Esophagus muscularis mucosa (tissue), 4 donors: ENCODE measurements around the gene SAMD5. TPM values are rescaled to one million over a fixed set of nuclear protein-coding genes. Genes with fewer than 3 reads are reported as not detected.

Experiments used
- DNase-seq: peaks from one replicate; pipeline ENCODE4 v3.0.0-alpha.2; 2017; ENCODE audit errors: extremely low spot score
- H3K27ac ChIP-seq, 4 donors: fragments of 200-600 bp; sonication (generic); replicated peaks in 1 of 4; 1 replicate in 3 of 4; 2 replicates in 1 of 4; pipeline ENCODE4 v1.5.1; 2016 to 2019; ENCODE audit warnings: mild to moderate bottlenecking in 1 of 4
- H3K27me3 ChIP-seq, 4 donors: fragments of 200-600 bp; sonication (generic); one replicate each; pipeline versions ENCODE4 v1.5.1 to v1.6.0; 2016 to 2019
- H3K36me3 ChIP-seq, 4 donors: fragments of 200-600 bp; sonication (generic); one replicate each; pipeline ENCODE4 v1.5.1; 2016 to 2019
- H3K4me1 ChIP-seq, 4 donors: fragments of 200-600 bp; sonication (generic); one replicate each; pipeline ENCODE4 v1.5.1; 2016 to 2019
- H3K4me3 ChIP-seq, 4 donors: fragments of 200-600 bp; sonication (generic); 1 replicate in 2 of 4; 2 replicates in 2 of 4; pipeline ENCODE4 v1.5.1; 2016 to 2019; ENCODE audit warnings: mild to moderate bottlenecking in 4 of 4, moderate library complexity in 1 of 4
- H3K9me3 ChIP-seq, 4 donors: fragments of 200-600 bp; sonication (generic); 1 replicate in 3 of 4; 2 replicates in 1 of 4; pipeline ENCODE4 v1.5.1; 2016 to 2019
- EP300 ChIP-seq: sonication (generic); formaldehyde crosslinking; IDR thresholded peaks from one replicate; pipeline ENCODE4 v1.6.1; 2017; ENCODE audit warnings: antibody characterized with exemption
- POLR2A ChIP-seq: fragments of 450-650 bp; IDR thresholded peaks from one replicate; pipeline ENCODE4 v1.6.1; 2017; ENCODE audit warnings: antibody characterized with exemption, moderate library complexity, mild to moderate bottlenecking, low read depth
- POLR2AphosphoS5 ChIP-seq, 2 donors: sonication (generic); formaldehyde crosslinking; IDR thresholded peaks; one replicate each; pipeline ENCODE4 v1.6.1; 2017; ENCODE audit warnings: antibody characterized with exemption in 2 of 2
- WGBS: methylation state at CpG from one replicate; pipeline ENCODE4 v1.1.5; 2018; 5-methylcytosine and 5-hydroxymethylcytosine counted together
- intact Hi-C: fragments of 100-400 bp; cut with DNase I; formaldehyde crosslinking; loops from one replicate; pipeline ENCODE4 v1.15.1; 2023
- total RNA-seq, 4 donors: library from RNA; depleted of rRNA; stranded (reverse); fragments of >200 nt; gene quantifications; one replicate each; pipeline versions ENCODE4 v1.1.0 to v1.2.1, GENCODE V29; 2016
- TF ChIP-seq, protein P1 (sequence below), 3 experiments: fragments of 200-600 bp in 2 of 3; fragments of 450-650 bp in 1 of 3; sonication (generic) in 2 of 3; IDR thresholded peaks; one replicate each; pipeline ENCODE4 v1.5.1; 2017 to 2019; ENCODE audit warnings: antibody characterized with exemption in 3 of 3, mild to moderate bottlenecking in 2 of 3, moderate library complexity in 1 of 3

Gene SAMD5
- total RNA-seq, 4 donors from 2014 or later = 0.42 to 0.86 (median 0.64) TPM

DNA sequence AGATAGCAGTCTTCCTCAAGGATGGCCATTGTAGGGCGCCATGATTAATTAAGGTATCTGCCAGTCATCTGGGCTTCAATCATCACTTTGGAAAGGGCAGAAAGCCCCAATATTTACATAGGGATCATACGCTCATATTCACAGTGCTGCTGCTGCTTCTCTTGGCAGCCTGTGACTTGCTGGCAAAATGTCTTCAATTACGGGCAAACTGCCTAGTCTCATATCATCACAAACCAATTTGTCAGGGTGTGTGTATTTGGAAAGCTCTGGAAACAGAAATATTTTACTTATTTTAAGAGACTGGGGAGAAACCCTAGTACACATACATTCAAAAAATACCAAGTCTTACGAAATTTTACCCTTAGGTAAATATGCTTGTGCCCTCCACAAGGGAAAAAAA, 77.6 kb downstream of the SAMD5 start:
- H3K4me1 ChIP-seq = peaks cover 0 to 25% (median 17%) of the 10 kb centered on the region in 4 donors
- WGBS = 19% methylated on average over 4 of the region's 4 CpGs
- H3K36me3 ChIP-seq = no peaks in the 10 kb centered on the region
- intact Hi-C loops = no loop called here
- H3K27ac ChIP-seq = no peak overlapping the region
- H3K27me3 ChIP-seq = peaks cover 0 to 5% (median 0%) of the 10 kb centered on the region in 4 donors
- H3K9me3 ChIP-seq = no peaks in the 10 kb centered on the region
- DNase-seq = no peak
- TF ChIP-seq, protein P1, sequence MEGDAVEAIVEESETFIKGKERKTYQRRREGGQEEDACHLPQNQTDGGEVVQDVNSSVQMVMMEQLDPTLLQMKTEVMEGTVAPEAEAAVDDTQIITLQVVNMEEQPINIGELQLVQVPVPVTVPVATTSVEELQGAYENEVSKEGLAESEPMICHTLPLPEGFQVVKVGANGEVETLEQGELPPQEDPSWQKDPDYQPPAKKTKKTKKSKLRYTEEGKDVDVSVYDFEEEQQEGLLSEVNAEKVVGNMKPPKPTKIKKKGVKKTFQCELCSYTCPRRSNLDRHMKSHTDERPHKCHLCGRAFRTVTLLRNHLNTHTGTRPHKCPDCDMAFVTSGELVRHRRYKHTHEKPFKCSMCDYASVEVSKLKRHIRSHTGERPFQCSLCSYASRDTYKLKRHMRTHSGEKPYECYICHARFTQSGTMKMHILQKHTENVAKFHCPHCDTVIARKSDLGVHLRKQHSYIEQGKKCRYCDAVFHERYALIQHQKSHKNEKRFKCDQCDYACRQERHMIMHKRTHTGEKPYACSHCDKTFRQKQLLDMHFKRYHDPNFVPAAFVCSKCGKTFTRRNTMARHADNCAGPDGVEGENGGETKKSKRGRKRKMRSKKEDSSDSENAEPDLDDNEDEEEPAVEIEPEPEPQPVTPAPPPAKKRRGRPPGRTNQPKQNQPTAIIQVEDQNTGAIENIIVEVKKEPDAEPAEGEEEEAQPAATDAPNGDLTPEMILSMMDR (IDR thresholded peaks at IDR 0.05) = no peak
- no peak for TF ChIP-seq EP300
- TF ChIP-seq POLR2A = no peak
- no peak for TF ChIP-seq POLR2AphosphoS5 (IDR thresholded peaks at IDR 0.05)
- no peak overlapping the region for H3K4me3 ChIP-seq

DNA sequence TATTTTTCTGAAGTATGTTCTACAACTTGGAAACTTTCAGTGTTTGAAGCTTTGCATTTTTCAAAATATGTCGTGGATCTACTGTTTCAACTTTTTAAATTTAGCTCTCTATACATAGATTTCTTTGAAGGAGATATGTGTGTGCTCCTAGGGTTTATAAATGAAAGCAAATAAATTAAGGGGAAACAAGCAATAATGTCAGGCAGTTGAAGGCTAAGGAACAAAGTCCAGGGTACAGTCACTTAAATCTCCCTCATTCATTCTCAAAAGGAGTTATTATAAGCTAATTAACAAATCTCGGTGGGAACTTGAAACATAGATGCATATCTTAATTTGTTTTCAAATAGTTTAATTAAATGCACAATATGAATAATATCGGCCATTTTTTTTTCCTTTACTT, 79.4 kb downstream of the SAMD5 start:
- 66% methylated on average over 3 of the region's 3 CpGs for WGBS
- Histone ChIP-seq H3K36me3 (no peaks in the 10 kb centered on the region), H3K4me1 (peaks cover 0 to 25% (median 17%) of the 10 kb centered on the region in 4 donors), H3K9me3 (no peaks in the 10 kb centered on the region), H3K27ac (no peak overlapping the region), H3K27me3 (peaks cover 0 to 5% (median 0%) of the 10 kb centered on the region in 4 donors), H3K4me3 (no peak overlapping the region)
- DNase-seq = no peak
- intact Hi-C loops = no loop called here
- no peak for TF ChIP-seq EP300
- TF ChIP-seq POLR2AphosphoS5 (IDR thresholded peaks at IDR 0.05) = no peak
- TF ChIP-seq, protein P1 (IDR thresholded peaks at IDR 0.05) = no peak
- no peak for TF ChIP-seq POLR2A

DNA sequence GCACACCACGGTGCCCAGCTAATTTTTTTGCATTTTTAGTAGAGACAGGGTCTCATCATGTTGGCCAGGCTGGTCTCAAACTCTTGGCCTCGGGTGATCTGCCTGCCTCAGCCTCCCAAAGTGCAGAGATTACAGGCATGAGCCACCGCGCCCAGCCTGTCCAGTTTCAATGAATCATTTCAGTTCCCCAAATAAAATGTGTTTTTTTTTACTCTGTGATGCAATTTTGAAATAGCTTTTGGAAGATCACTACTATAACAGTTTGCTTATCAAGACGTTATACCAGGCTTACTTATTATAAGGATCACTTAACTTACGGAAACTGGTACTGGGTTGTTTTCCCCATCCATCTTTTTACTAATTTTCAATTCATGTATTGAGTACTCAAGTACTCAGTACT, 80.0 kb downstream of the SAMD5 start:
- WGBS = 84% methylated on average over 6 of the region's 6 CpGs
- DNase-seq = no peak
- Histone ChIP-seq H3K36me3 (no peaks in the 10 kb centered on the region), H3K4me1 (peaks cover 0 to 25% (median 17%) of the 10 kb centered on the region in 4 donors), H3K9me3 (no peaks in the 10 kb centered on the region), H3K27ac (no peak overlapping the region), H3K27me3 (peaks cover 0 to 5% (median 0%) of the 10 kb centered on the region in 4 donors), H3K4me3 (no peak overlapping the region)
- intact Hi-C loops = no loop called here
- TF ChIP-seq POLR2A = no peak
- TF ChIP-seq EP300 = no peak
- TF ChIP-seq, protein P1 (IDR thresholded peaks at IDR 0.05) = no peak
- TF ChIP-seq POLR2AphosphoS5 (IDR thresholded peaks at IDR 0.05) = no peak

DNA sequence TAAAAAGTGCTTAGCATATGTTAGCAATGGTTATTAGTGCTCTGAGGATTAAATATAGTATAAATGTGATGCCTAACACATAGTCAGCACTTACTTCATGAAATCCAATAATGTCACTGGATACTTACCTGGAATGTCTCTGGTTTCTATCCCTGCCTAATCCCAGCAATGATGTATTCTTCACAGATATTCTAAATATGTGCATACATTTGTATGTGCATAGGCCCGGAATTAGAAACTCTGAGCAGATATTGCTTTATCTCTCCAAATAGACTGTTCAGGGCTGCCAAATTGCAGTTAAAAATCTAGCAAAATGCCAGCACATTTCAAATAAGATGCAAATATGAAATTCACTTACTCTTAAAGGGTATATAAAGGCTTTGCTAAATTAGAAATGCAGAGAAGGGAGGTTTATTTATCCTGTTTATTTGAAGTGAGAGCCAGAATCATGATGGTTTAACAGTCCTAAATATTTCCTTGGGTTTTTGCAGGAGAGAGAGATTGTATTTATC, 81.3 kb downstream of the SAMD5 start:
- Histone ChIP-seq H3K4me1 (peaks cover 0 to 25% (median 17%) of the 10 kb centered on the region in 4 donors), H3K27me3 (peaks cover 0 to 5% (median 0%) of the 10 kb centered on the region in 4 donors), H3K9me3 (no peaks in the 10 kb centered on the region), H3K36me3 (no peaks in the 10 kb centered on the region), H3K27ac (no peak overlapping the region), H3K4me3 (no peak overlapping the region)
- DNase-seq = no peak
- WGBS = 42% methylated on average over 1 of the region's 1 CpG
- intact Hi-C loops = no loop called here
- TF ChIP-seq POLR2A (no peak), POLR2AphosphoS5 (IDR thresholded peaks at IDR 0.05) (no peak), EP300 (no peak)
- TF ChIP-seq, protein P1 (IDR thresholded peaks at IDR 0.05) = no peak

DNA sequence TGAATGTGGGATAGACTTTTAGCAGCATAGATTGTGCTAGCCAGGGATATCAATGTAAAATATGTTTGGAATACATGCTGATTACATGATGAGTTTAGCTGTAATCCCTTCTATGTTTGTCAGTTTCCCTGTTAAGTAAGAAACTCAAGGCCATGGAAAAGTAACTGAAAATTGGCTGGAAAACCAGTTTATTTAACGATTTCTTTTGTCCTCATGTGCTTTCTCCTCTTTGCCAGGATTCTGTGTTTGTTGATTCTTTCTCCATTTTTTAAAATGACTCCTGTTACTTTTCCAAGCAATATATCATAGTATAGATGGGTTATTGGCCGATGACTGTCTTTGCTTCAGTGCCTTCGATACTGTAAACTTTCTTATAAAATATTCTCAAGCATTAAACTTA, 87.5 kb downstream of the SAMD5 start:
- no peaks in the 10 kb centered on the region for H3K9me3 ChIP-seq
- WGBS = 76% methylated on average over 3 of the region's 3 CpGs
- TF ChIP-seq POLR2A (no peak), EP300 (no peak), POLR2AphosphoS5 (IDR thresholded peaks at IDR 0.05) (no peak)
- TF ChIP-seq, protein P1 (IDR thresholded peaks at IDR 0.05) = no peak

More for the DNA sequence above, 87.5 kb downstream of the SAMD5 start:
- no peak for DNase-seq
- Histone ChIP-seq H3K36me3 (no peaks in the 10 kb centered on the region), H3K27ac (no peak overlapping the region), H3K27me3 (no peaks in the 10 kb centered on the region), H3K4me1 (no peaks in the 10 kb centered on the region), H3K4me3 (no peak overlapping the region)
- intact Hi-C loops = no loop called here
